Skin of body (tissue), 2 donors: Measurements from ENCODE around the gene TNS3. TPM values are rescaled to one million over a fixed set of nuclear protein-coding genes. Genes with fewer than 3 reads are reported as not detected.
A peak's percentile ranks its signal among the peaks of the same experiment; 100 is the strongest.

Experiments used
- DNase-seq: peaks from one replicate; lab custom pipeline; 2025; lab: John Stamatoyannopoulos, UW
- total RNA-seq: library from RNA; depleted of rRNA; stranded (reverse); fragments of >200 nt; gene quantifications from one replicate; pipeline ENCODE4 v1.2.3, GENCODE V29; 2014

Gene TNS3
- total RNA-seq, 1 donor from 2014 or later: 44.7 TPM

DNA sequence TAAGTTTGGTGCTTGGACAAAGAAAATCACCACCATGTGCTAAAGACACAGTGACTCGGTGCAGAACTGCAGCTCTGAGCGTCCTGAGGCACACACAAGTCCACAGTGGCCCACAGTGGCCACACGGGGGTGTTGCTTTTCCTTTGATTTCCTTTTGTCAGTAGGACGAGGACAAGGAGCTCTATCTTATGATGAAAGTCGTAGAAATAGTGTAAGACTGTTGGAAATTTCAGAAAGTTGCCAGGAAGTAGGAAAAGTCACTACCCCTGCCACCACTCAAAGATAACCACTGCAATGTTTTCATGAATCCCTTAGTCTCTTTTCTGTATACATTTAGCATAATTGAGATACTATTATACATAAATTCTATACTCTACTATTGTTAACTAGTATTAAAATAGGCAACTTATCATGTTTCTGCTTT is 146.0 kb downstream of the TNS3 start:
- DNase-seq: peak; percentile 43

DNA sequence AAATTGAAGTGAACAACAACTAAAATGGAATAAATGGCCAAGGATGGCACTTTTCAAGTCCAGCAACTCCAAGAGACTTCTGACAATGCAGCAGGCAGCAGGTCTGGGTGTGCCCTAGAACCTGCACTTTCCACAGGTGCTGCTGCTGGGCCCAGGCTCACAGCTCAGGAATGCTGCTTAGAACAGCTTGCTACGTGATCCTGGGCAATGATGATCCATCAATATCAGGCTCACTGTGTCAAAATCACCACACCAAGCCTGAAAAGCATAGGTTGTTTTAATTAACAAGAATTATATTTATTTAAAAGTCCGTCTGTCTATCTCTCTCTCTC is 148.4 kb downstream of the TNS3 start:
- DNase-seq: no peak

DNA sequence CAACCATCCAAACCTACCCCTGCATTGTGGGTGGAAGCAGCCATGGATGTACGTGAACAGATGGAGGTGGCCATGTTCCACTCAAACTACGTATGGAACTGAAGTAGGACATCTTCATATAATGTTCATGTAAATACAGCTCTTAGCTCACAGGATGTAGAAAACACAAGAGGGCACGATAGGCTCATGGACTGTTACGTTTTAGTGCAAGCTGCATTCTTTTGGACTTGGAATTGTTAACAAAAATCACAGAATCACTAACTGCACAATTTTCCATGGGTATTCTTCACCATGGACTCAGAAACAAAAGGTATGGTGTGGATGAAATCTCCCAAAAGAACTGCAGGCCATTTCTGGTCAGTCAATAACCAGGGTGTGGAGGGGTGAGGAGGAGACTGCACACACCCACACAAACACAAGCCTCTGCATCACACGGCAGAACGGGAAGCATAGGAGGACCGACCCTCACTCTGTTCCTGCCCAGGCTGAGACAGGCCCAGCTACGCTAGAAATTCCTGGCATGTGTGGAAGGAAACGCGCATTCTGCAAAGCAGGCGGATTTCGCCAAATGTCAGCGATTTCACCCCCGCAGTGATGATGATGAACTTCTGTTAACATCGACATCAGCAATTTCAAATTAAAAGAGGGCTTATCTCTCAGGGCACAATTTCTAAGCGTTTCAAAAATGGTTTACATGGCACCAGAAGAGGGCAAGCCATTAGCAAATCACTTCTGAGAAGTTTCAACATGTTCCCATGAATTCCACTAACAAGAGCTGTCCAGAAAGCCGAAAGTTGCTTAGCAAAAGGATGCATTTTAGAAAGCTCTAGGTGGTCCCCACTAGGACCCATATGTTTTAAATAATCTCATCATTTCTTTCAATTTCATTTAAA is 149.0 kb downstream of the TNS3 start:
- no peak for DNase-seq

- no peak for DNase-seq
Observed at GRCh38 chr7:47430422-47430821, 151.5 kb downstream of the TNS3 start.

DNA sequence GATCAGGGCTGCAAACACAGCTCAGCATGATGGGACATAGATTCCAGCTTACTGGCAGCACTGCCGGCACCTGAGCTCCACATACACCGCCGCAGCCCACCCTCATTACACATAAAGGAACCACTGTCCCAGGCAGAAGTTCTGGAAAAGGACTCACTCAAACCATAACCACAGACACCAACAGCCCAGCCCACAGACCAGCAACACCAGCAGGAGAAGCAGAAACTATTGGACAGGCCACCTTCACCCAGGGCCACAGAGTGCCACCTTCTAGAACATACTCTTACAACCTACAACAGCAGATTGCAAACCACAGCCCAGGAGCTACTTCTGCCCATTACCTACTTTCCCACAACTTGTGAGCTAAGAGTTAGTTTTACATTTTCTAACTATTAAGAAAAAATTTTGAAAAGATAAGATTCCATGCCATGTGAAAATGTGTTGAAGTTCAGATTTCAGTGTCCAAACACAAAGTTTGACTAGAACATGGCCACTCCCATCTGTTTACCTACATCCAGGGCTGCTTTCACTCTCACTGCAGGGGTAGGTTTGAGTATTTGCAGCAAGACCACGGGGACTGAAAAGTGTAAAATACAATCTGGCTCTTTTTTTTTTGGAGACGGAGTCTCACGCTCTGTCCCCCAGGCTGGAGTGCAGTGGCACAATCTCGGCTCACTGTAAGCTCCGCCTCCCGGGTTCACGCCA is 153.0 kb downstream of the TNS3 start:
- DNase-seq: no peak

DNA sequence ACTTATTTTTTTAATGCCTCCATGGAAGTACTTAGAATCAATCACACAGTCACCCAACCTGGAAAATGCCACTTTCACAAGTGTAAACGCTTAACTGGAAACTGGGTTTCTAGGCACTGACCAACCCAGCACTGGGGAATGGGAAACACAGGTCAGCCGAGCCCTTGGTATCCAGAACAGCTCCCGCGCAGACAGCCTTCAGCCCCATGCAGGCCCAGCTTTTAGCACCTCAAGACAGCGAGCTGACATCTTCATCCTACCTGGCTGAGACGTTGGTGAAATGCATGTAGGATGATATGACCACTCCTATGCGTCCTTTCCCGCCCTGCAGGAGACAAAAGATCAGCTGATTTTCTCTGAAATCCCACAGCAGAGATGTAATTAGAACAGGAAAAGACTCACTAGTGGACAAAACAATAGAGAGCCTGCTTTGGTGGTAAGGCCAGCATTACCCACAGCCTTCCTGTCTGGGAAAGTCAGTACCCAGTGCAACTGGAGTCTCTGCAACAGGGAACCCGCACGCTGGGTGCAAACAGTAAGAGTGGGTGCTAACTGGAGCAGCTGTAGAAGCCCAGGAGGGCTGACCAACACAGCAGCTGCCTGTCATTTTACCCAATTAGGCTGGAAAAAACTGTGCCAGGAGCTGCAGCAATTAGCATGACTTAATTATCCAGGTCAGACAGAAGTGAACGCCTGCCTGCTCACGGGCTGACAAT is 153.7 kb downstream of the TNS3 start:
- DNase-seq: no peak

GRCh38 chr7:47427051-47427643 is 154.8 kb downstream of the TNS3 start:
- DNase-seq: no peak

DNA sequence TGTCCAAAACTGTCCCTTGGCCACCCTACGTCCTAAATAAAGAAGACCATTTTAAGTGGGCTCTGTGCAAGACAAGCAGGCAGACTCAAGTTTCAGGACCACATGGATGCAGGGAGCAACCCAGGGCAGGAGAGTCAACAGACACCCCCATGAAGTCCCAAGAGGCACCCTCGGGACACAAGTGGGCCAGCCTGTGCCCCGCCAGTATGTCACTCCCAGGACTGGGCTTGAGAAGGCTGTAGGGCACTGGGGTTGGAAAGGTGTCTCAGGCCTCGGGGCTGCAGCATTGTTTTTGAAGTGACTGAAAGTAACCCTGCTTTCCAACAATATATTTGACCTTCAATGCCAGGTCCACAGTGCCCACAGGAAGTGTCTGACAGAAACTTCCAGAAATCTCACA is 157.4 kb downstream of the TNS3 start:
- no peak for DNase-seq

DNA sequence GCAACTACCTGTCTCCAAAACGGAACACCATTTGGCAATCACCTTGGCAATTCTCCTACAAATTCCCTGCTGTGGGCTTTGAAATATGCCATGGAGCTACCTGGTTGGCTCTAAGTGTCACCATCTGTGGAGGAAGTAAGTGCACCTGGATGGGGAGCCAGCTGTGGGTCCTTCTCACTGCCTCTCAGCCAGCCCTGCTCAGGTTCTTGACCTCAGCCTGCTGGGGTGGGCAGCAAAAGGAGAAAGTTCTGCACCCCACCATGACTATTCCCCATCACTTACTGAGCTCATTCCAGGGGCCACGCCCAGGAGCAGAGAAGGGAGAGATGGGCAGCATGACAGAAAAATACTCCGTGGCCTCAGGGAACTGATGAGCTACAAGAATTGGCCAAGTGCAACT is 158.7 kb downstream of the TNS3 start:
- no peak for DNase-seq

GRCh38 chr7:47422611-47423010 is 159.3 kb downstream of the TNS3 start:
- DNase-seq: no peak

- no peak for DNase-seq
Observed at GRCh38 chr7:47421456-47421855, 160.5 kb downstream of the TNS3 start.

- no peak for DNase-seq
Observed at GRCh38 chr7:47420122-47420780, 161.7 kb downstream of the TNS3 start.

- DNase-seq: no peak
Observed at GRCh38 chr7:47419471-47419870, 162.4 kb downstream of the TNS3 start.

- no peak for DNase-seq
Observed at GRCh38 chr7:47418601-47419309, 163.2 kb downstream of the TNS3 start.

DNA sequence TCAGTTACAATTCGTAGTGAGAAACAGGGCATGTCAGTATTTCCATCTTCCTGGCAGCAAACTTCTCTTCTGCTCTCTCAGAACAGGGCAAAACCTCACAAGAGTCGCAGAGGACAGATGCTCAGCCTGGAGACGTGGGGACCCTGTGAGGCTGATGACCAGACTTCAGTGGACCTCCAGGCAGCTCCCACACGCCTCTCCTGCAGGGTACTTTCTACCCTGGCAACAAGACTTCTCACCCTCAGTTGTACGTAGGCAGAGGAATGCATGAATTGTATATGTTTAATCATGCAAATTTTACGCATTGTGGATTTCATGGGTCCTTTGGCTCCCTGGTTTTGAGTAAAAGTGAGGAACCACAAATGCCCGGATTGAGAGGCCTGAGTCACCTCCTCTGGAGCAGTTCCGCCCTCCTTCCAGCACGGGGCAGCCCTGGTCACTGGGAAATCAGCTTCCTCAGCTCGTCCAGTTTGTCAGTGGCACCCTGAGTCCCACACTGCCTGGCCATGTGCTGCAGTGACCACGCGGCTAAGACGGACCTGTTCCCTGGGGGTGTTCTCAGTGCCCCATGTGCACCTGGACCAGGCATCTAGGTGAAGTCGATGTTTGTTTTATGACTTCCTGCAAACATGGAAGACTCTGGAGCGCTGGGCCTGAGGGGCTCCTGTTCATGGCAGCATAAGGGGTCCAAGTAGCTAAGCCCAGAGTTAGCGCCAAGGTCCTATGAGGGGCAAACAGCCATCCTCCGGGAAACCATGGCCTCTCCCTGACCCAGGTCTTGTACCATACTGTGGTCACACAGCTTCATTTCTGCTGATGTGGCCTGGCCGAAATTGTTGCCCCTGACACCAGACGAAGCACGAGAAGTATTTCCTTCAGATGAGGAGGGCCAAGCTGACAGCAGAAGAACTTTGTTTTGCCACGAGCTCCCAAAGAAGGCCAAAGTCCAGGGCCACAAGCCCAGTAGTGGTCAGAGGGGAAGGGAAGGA is 165.1 kb downstream of the TNS3 start:
- no peak for DNase-seq

DNA sequence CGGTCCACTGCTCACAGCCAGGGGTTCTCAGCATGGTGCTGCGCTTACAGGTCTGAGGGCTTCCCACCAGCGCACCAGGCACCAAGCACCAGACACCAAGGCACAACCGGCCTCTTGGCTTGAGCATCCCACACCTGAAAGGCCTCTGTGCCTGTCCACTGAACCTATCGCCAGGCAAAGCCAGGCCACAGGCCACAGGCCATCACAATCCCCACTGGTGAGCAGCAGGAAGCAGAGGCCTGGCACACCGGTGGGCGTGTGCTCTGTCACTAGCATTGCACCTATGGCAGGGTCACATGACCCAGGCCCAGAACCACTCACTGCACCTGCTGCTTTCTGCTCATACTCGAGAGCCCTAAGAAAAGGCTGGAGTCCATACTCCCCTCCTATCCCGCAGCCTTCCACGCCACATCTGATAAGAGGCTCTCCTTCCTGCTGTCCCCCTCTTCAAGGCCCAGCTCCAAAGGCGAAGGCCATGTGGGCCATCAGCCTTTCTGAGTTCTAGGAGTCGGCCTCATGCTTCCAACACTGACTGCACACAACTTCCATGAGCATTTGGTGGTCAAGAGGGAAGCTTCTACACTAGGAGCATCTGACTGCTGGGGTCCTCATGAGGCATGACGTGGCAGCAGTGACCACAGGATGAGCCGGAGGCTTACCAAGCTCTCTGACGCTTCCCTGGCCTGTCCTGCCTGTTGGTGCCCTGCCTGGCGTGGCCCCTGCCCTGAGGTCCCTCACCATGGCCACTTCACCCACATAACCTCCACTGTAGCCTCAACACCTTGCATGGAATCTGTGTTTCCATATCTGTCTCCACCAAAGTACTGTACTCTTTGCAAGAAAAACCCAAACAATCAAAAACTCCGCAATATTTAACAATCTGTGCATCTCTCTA is 166.3 kb downstream of the TNS3 start:
- no peak for DNase-seq

- no peak for DNase-seq
Observed at GRCh38 chr7:47414342-47415317, 167.3 kb downstream of the TNS3 start.
